ENCODE measurements around the gene LZTS2. TPM values are rescaled to one million over a fixed set of nuclear protein-coding genes. Genes with fewer than 3 reads are reported as not detected.

LZTS2 gene
- total and polyA plus RNA-seq, 2 of the 4 experiments (the other 2 are of a cell fraction) = 19.2 to 101 TPM

DNA sequence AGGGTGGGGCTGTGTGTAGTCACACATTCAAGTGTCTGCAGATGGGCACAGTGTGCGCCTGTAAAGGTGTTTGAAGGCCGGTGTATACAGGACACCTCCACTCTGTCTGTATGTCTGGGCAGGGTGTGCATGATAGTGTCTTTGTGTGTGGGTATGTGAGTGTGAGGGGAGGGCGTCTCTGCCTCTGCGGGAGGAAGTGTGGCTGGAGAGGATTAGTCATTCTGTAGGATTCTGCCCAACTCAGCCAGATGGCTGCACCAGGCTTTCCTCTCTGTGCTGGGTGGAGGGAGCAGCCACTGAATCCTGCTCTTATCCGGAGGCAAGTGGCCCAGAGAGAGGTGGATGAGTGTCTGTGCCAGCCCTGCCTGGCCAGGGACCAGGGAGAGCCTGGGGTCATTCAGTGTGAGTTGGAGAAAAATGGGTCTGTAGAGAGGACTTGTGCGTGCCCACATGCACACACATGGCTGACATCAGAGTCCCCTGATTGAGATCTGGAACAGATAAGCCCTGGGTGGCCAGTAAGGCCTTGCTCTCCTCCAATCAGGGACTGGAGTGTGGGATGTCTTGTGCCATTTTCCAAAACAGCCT lies 33.1 kb downstream of the LZTS2 start (continued):
- no peak for TF ChIP-seq RFX5 (IDR thresholded peaks at IDR 0.05; ENCODE audit: low read depth, low read length)
- peak; percentile 90 for TF ChIP-seq POLR2A (IDR thresholded peaks at IDR 0.05; ENCODE audit: low read depth, low read length)

DNA sequence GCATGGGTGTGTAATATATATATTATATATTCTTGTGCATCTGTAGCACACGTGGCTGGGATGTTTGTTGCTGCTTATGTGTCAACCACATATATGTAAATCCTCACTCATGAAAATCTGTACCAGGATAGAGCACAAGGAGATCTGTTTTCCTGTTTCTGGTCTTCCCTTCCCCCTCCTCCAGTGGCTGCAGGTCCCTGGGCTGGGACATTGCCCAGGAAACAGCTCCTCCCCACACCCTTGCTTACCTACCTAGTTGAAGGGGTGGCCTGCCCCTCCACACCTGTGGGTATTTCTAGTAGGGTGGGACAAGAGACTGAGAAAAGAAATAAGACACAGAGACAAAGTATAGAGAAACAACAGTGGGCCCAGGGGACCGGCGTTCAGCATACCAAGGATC lies 33.7 kb downstream of the LZTS2 start:
- peaks cover 36% of the 10 kb centered on the region for H3K36me3 ChIP-seq (ENCODE audit: control insufficient read depth, insufficient read depth, low read length)
- peak overlapping the region; percentile 56 for H3K27ac ChIP-seq (ENCODE audit: insufficient read depth, low read length)
- H2BK15ac ChIP-seq (ENCODE audit: low read depth, low read length) = peak overlapping the region; percentile 22; the same call in 1 of the 3 replicates
- no CpG with 5 or more reads among the region's 3 CpGs for WGBS, 2 experiments (ENCODE audit: extremely low coverage in 2 of 2, insufficient read length in 1 of 2)
- no peak overlapping the region for H2AFZ ChIP-seq (replicated peaks; ENCODE audit: low read length, poor library complexity)
- peak overlapping the region; percentile 73; the same call in 1 of the 2 replicates for H4K91ac ChIP-seq (ENCODE audit: insufficient read depth, low read depth, low read length)
- DNase-seq (no peak), ATAC-seq (ENCODE audit: low read depth) (no peak)
- peak overlapping the region; percentile 88 for H3K4ac ChIP-seq (ENCODE audit: low read depth, low read length)
- 0 out of 2 replicates have a peak overlapping the region, but pooled peaks have one; percentile 32 for H3K56ac ChIP-seq (ENCODE audit: extremely low read depth, insufficient read depth, low read length)
- peak overlapping the region; percentile 45; the same call in 1 of the 2 replicates for H2BK20ac ChIP-seq (ENCODE audit: low read depth, low read length)
- no TSS peak for BruUV-seq (replicated peaks)
- CTCF ChIA-PET = interaction anchor here (1.7 kb wide), 1 partner anchor 14 kb away, joined by 4 read pairs; no protein-coding TSS in a partner anchor
- peak overlapping the region; percentile 20; the same call in 1 of the 2 replicates for H3K9ac ChIP-seq (ENCODE audit: low read depth, low read length)
- in situ Hi-C loops (cut with MboI; ENCODE audit: low sequenced_read_pairs) (no loop called here), intact Hi-C loops (cut with micrococcal nuclease) (loop anchor here (5.0 kb wide), 1 partner anchor 34 kb away; no protein-coding TSS in a partner anchor), dilution Hi-C loops (cut with HindIII; ENCODE audit: low sequenced_read_pairs, unreplicated experiment) (no loop called here)
- TF ChIP-seq POLR2A (IDR thresholded peaks at IDR 0.05; ENCODE audit: low read depth, low read length) (no peak), MAFK (IDR thresholded peaks at IDR 0.05; ENCODE audit: low read depth, low read length) (no peak), MAZ (IDR thresholded peaks at IDR 0.05; ENCODE audit: borderline replicate concordance, low read depth, low read length) (no peak), RFX5 (IDR thresholded peaks at IDR 0.05; ENCODE audit: low read depth, low read length) (no peak), BHLHE40 (IDR thresholded peaks at IDR 0.05; ENCODE audit: low read depth, low read length) (no peak)
- TF ChIP-seq, protein P1, sequence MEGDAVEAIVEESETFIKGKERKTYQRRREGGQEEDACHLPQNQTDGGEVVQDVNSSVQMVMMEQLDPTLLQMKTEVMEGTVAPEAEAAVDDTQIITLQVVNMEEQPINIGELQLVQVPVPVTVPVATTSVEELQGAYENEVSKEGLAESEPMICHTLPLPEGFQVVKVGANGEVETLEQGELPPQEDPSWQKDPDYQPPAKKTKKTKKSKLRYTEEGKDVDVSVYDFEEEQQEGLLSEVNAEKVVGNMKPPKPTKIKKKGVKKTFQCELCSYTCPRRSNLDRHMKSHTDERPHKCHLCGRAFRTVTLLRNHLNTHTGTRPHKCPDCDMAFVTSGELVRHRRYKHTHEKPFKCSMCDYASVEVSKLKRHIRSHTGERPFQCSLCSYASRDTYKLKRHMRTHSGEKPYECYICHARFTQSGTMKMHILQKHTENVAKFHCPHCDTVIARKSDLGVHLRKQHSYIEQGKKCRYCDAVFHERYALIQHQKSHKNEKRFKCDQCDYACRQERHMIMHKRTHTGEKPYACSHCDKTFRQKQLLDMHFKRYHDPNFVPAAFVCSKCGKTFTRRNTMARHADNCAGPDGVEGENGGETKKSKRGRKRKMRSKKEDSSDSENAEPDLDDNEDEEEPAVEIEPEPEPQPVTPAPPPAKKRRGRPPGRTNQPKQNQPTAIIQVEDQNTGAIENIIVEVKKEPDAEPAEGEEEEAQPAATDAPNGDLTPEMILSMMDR (conservative IDR thresholded peaks at IDR 0.05; ENCODE audit: low read depth, low read length) = no peak
- peak overlapping the region; percentile 98 for H2AK9ac ChIP-seq (replicated peaks; ENCODE audit: low read depth, low read length, poor library complexity)
- H3K14ac ChIP-seq (replicated peaks; ENCODE audit: low read depth, low read length) = peak overlapping the region; percentile 92
- peaks cover 2% of the 10 kb centered on the region; the same call in 1 of the 2 replicates for H3K9me1 ChIP-seq (ENCODE audit: insufficient read depth, low read length)
- peak overlapping the region; percentile 60; the same call in 1 of the 2 replicates for H3K4me3 ChIP-seq (ENCODE audit: insufficient read depth, low read depth, low read length)
- H3K79me1 ChIP-seq (ENCODE audit: low read depth in 1 of 2, low read length in 2 of 2) = peaks cover 19 to 66% of the 10 kb centered on the region in 2 experiments; a peak in 3 of 4 replicates
- H4K8ac ChIP-seq (ENCODE audit: low read depth in 2 of 2, low read length in 2 of 2) = peak overlapping the region; percentile 10 to 35; a peak in 2 of 4 replicates
- peaks cover 36% of the 10 kb centered on the region for H4K20me1 ChIP-seq (ENCODE audit: insufficient read depth, low read length)
- POLR2A ChIA-PET (ENCODE audit: unreplicated experiment) = no interaction called here
- peak overlapping the region; percentile 26 for H2BK5ac ChIP-seq (ENCODE audit: low read depth, low read length, poor library complexity, severe bottlenecking)
- peak overlapping the region; percentile 63 for H3K23ac ChIP-seq (ENCODE audit: low read depth, low read length)
- no peak overlapping the region for H4K5ac ChIP-seq (ENCODE audit: low read depth, low read length)
- H2AK5ac ChIP-seq (ENCODE audit: low read depth, low read length) = peak overlapping the region; percentile 71
- H3K4me2 ChIP-seq (ENCODE audit: low read depth, low read length) = peak overlapping the region; percentile 74
- peaks cover 2% of the 10 kb centered on the region; the same call in 1 of the 2 replicates for H3K27me3 ChIP-seq (ENCODE audit: control insufficient read depth, insufficient read depth, low read length)
- no peaks in the 10 kb centered on the region for H3K9me3 ChIP-seq (ENCODE audit: control insufficient read depth, insufficient read depth, low read length)
- no peak overlapping the region for H3K18ac ChIP-seq (ENCODE audit: low read depth, low read length)
- peaks cover 2% of the 10 kb centered on the region for H3K4me1 ChIP-seq (ENCODE audit: control insufficient read depth, insufficient read depth, low read length)
- peak overlapping the region; percentile 39 for H2BK120ac ChIP-seq (ENCODE audit: low read depth, low read length)

Measured in IMR-90 (cell line).